ENCODE measurements around the gene UNC5C.

The UNC5C gene

DNA sequence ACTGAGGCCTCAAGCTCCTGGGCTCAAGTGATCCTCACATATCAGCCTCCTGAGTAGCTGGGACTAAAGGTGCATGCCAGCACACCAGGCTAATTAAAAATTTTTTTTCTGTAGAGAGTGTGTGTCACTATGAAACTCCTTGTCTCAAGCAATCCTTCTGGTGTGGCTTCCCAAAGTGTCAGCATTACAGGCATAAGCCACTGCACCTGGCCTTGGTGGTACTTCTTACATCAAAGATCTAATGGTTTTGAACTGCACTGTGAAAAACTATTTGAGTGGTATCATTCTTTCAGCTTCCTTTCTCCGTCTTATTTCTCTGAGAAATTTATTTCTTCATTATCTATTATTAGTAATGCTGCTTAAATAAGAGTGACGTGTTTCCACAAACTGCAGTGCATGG, 98.5 kb downstream of the UNC5C start:
- Histone ChIP-seq H4K20me1 (ENCODE audit: insufficient read depth, low read length) (no peaks in the 10 kb centered on the region), H3K27ac (ENCODE audit: low read depth, low read length, poor library complexity, severe bottlenecking) (no peak overlapping the region), H3K79me2 (ENCODE audit: insufficient read depth, low read length) (no peaks in the 10 kb centered on the region), H3K4me2 (ENCODE audit: low read length) (no peak overlapping the region), H3K9me3 (ENCODE audit: low read length) (no peaks in the 10 kb centered on the region), H3K36me3 (ENCODE audit: insufficient read depth, low read length) (no peaks in the 10 kb centered on the region), H3K9me2 (ENCODE audit: low read depth, low read length) (no peaks in the 10 kb centered on the region), H3F3A (ENCODE audit: insufficient read depth, low read length) (no peaks in the 10 kb centered on the region), H3K9ac (ENCODE audit: low read length) (no peak overlapping the region), H2AFZ (ENCODE audit: low read length) (no peak overlapping the region), H3K4me3 (ENCODE audit: low read depth, low read length, poor library complexity, severe bottlenecking) (no peak overlapping the region), H3K27me3 (ENCODE audit: insufficient read depth, low read length) (no peaks in the 10 kb centered on the region), H3K4me1 (ENCODE audit: insufficient read depth, low read length, severe bottlenecking) (no peaks in the 10 kb centered on the region)
- TF ChIP-seq EZH2 (IDR thresholded peaks at IDR 0.05; ENCODE audit: borderline replicate concordance, low read length) = no peak
- TF ChIP-seq, protein P1, sequence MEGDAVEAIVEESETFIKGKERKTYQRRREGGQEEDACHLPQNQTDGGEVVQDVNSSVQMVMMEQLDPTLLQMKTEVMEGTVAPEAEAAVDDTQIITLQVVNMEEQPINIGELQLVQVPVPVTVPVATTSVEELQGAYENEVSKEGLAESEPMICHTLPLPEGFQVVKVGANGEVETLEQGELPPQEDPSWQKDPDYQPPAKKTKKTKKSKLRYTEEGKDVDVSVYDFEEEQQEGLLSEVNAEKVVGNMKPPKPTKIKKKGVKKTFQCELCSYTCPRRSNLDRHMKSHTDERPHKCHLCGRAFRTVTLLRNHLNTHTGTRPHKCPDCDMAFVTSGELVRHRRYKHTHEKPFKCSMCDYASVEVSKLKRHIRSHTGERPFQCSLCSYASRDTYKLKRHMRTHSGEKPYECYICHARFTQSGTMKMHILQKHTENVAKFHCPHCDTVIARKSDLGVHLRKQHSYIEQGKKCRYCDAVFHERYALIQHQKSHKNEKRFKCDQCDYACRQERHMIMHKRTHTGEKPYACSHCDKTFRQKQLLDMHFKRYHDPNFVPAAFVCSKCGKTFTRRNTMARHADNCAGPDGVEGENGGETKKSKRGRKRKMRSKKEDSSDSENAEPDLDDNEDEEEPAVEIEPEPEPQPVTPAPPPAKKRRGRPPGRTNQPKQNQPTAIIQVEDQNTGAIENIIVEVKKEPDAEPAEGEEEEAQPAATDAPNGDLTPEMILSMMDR (IDR thresholded peaks at IDR 0.05; ENCODE audit: low read length) = no peak

- Histone ChIP-seq H3K9ac (ENCODE audit: low read length) (no peak overlapping the region), H3K9me2 (ENCODE audit: low read depth, low read length) (no peaks in the 10 kb centered on the region), H3K4me1 (ENCODE audit: insufficient read depth, low read length, severe bottlenecking) (no peaks in the 10 kb centered on the region), H3K27ac (ENCODE audit: low read depth, low read length, poor library complexity, severe bottlenecking) (no peak overlapping the region), H3K27me3 (ENCODE audit: insufficient read depth, low read length) (no peaks in the 10 kb centered on the region), H3K9me3 (ENCODE audit: low read length) (no peaks in the 10 kb centered on the region), H3K79me2 (ENCODE audit: insufficient read depth, low read length) (no peaks in the 10 kb centered on the region), H4K20me1 (ENCODE audit: insufficient read depth, low read length) (no peaks in the 10 kb centered on the region), H2AFZ (ENCODE audit: low read length) (no peak overlapping the region), H3K4me3 (ENCODE audit: low read depth, low read length, poor library complexity, severe bottlenecking) (no peak overlapping the region), H3K4me2 (ENCODE audit: low read length) (no peak overlapping the region), H3F3A (ENCODE audit: insufficient read depth, low read length) (no peaks in the 10 kb centered on the region), H3K36me3 (ENCODE audit: insufficient read depth, low read length) (no peaks in the 10 kb centered on the region)
- TF ChIP-seq, protein P1 (IDR thresholded peaks at IDR 0.05; ENCODE audit: low read length) = no peak
- TF ChIP-seq EZH2 (IDR thresholded peaks at IDR 0.05; ENCODE audit: borderline replicate concordance, low read length) = no peak
Measured at GRCh38 chr4:95446173-95446572, 102.6 kb downstream of the UNC5C start.

DNA sequence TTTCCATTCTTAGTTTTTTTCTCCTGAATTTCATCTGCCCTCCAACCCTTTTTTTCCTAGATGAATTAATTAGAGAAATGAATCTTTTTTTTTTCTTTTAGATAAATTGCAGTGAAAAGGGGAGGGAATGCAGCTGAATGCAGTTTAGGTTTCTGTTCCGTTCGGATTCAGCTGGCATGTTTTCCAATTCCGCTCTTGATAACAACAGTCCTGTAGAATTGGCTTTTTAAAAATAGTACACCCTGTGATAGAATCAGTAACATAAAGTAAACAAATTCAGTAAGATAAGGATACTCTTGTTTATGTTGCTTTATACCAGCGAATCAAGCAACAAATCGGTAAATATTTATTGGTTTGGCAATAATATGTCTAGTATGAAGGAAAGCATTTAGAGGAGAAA, 103.5 kb downstream of the UNC5C start:
- no peak overlapping the region for H3K27ac ChIP-seq (ENCODE audit: low read depth, low read length, poor library complexity, severe bottlenecking)
- H2AFZ ChIP-seq (ENCODE audit: low read length) = no peak overlapping the region
- H3K4me2 ChIP-seq (ENCODE audit: low read length) = no peak overlapping the region
- H4K20me1 ChIP-seq (ENCODE audit: insufficient read depth, low read length) = no peaks in the 10 kb centered on the region
- TF ChIP-seq, protein P1 (IDR thresholded peaks at IDR 0.05; ENCODE audit: low read length) = no peak
- no peak for TF ChIP-seq EZH2 (IDR thresholded peaks at IDR 0.05; ENCODE audit: borderline replicate concordance, low read length)
- H3K36me3 ChIP-seq (ENCODE audit: insufficient read depth, low read length) = no peaks in the 10 kb centered on the region
- H3K79me2 ChIP-seq (ENCODE audit: insufficient read depth, low read length) = no peaks in the 10 kb centered on the region
- H3K9ac ChIP-seq (ENCODE audit: low read length) = no peak overlapping the region
- H3K4me1 ChIP-seq (ENCODE audit: insufficient read depth, low read length, severe bottlenecking) = no peaks in the 10 kb centered on the region
- no peaks in the 10 kb centered on the region for H3K9me2 ChIP-seq (ENCODE audit: low read depth, low read length)
- no peak overlapping the region for H3K4me3 ChIP-seq (ENCODE audit: low read depth, low read length, poor library complexity, severe bottlenecking)
- H3F3A ChIP-seq (ENCODE audit: insufficient read depth, low read length) = no peaks in the 10 kb centered on the region; the same call in 1 of the 2 replicates
- H3K27me3 ChIP-seq (ENCODE audit: insufficient read depth, low read length) = no peaks in the 10 kb centered on the region
- no peaks in the 10 kb centered on the region for H3K9me3 ChIP-seq (ENCODE audit: low read length)
